ENCODE results near the gene ACTG1. TPM values are rescaled to one million over a fixed set of nuclear protein-coding genes. Genes with fewer than 3 reads are reported as not detected.

The ACTG1 gene
- total RNA-seq, 1 experiment from 2014 or later: 1,461 TPM

DNA sequence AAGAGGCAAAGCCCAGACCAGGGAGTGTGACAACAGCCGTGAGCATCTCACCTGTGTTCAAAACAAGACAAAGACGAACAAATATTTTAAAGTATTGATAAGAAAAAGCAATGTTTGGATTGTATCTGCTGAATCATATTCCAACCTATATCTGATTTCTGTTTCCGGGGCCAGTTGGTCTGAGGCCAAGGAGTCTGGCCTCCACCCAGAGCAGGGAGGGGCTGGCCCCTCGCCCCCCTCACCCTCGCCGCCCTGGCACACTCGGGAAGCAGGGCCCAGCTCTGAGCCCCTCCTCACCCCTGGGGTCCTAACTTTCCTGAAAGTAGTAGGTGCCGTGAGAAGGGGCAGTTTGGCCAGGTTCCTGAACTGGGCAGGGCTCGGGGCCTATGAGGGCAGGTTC is 48.0 kb downstream of the ACTG1 start:
- TF ChIP-seq, protein P1, sequence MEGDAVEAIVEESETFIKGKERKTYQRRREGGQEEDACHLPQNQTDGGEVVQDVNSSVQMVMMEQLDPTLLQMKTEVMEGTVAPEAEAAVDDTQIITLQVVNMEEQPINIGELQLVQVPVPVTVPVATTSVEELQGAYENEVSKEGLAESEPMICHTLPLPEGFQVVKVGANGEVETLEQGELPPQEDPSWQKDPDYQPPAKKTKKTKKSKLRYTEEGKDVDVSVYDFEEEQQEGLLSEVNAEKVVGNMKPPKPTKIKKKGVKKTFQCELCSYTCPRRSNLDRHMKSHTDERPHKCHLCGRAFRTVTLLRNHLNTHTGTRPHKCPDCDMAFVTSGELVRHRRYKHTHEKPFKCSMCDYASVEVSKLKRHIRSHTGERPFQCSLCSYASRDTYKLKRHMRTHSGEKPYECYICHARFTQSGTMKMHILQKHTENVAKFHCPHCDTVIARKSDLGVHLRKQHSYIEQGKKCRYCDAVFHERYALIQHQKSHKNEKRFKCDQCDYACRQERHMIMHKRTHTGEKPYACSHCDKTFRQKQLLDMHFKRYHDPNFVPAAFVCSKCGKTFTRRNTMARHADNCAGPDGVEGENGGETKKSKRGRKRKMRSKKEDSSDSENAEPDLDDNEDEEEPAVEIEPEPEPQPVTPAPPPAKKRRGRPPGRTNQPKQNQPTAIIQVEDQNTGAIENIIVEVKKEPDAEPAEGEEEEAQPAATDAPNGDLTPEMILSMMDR (IDR thresholded peaks at IDR 0.05; ENCODE audit: unreplicated experiment): no peak
- DNase-seq (ENCODE audit: unreplicated experiment): no peak
- Mint-ChIP-seq H3K4me1 (ENCODE audit: insufficient read depth, unreplicated experiment) (no peaks in the 10 kb centered on the region), H3K4me3 (ENCODE audit: unreplicated experiment) (no peak overlapping the region), H3K27ac (ENCODE audit: low read depth, unreplicated experiment) (no peak overlapping the region), H3K27me3 (ENCODE audit: insufficient read depth, unreplicated experiment) (no peaks in the 10 kb centered on the region), H3K9me3 (ENCODE audit: unreplicated experiment) (no peaks in the 10 kb centered on the region), H3K36me3 (ENCODE audit: insufficient read depth, unreplicated experiment) (peaks cover 13% of the 10 kb centered on the region)
- intact Hi-C loops (cut with micrococcal nuclease): no loop called here
- ChIA-PET CTCF (no interaction called here), POLR2A (no interaction called here)
- no TSS peak for BruUV-seq (replicated peaks)

DNA sequence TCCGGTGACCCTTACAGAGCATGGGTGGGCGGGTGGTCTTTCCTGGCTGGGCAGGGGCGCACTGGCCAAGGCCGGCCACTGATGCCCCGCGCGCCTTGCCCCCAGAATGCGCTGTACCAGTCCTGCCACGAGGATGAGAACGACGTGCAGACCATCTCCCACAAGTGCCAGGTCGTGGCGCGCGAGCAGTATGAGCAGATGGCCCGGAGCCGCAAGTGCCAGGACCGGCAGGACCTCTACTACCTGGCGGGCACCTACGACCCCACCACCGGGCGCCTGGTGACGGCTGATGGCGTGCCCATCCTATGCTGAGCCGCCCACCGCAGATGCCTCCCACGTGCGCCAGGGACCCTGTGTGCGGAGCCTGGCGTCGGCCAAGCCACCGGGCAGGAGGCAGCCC is 49.1 kb downstream of the ACTG1 start:
- no peaks in the 10 kb centered on the region for H3K4me1 Mint-ChIP-seq (ENCODE audit: insufficient read depth, unreplicated experiment)
- H3K9me3 Mint-ChIP-seq (ENCODE audit: unreplicated experiment): no peaks in the 10 kb centered on the region
- H3K27me3 Mint-ChIP-seq (ENCODE audit: insufficient read depth, unreplicated experiment): no peaks in the 10 kb centered on the region
- ChIA-PET POLR2A (no interaction called here), CTCF (no interaction called here)
- no peak overlapping the region for H3K27ac Mint-ChIP-seq (ENCODE audit: low read depth, unreplicated experiment)
- H3K36me3 Mint-ChIP-seq (ENCODE audit: insufficient read depth, unreplicated experiment): peaks cover 13% of the 10 kb centered on the region
- H3K4me3 Mint-ChIP-seq (ENCODE audit: unreplicated experiment): no peak overlapping the region
- intact Hi-C loops (cut with micrococcal nuclease): no loop called here
- no TSS peak for BruUV-seq (replicated peaks)
- DNase-seq (ENCODE audit: unreplicated experiment): no peak
- TF ChIP-seq, protein P1 (IDR thresholded peaks at IDR 0.05; ENCODE audit: unreplicated experiment): no peak

DNA sequence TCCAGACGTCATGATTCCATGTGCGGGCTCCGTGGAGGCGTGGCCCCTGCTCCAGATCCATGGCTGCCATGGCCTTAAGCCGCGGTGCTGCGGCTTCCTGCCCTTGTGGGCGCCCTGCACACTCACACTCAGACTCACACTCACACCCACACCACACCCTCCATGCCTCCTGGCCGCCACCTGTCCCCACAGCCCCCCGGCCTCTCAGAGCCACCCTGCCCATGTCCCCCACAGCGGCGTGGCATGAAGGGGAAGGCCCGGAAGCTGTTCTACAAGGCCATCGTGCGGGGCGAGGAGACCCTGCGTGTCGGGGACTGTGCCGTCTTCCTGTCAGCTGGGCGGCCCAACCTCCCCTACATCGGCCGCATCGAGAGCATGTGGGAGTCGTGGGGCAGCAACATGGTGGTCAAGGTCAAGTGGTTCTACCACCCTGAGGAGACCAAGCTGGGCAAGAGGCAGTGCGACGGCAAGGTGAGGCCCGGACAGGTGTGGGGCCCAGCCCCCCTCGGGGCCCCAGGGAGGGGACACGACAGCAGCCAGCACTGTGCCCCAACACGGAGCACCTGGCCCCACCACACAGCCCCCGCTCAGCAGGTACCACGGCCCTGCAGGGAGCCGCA is 50.0 kb downstream of the ACTG1 start:
- POLR2A ChIA-PET: no interaction called here
- no peak for DNase-seq (ENCODE audit: unreplicated experiment)
- Mint-ChIP-seq H3K27ac (ENCODE audit: low read depth, unreplicated experiment) (no peak overlapping the region), H3K9me3 (ENCODE audit: unreplicated experiment) (no peaks in the 10 kb centered on the region), H3K4me1 (ENCODE audit: insufficient read depth, unreplicated experiment) (no peaks in the 10 kb centered on the region), H3K27me3 (ENCODE audit: insufficient read depth, unreplicated experiment) (no peaks in the 10 kb centered on the region), H3K4me3 (ENCODE audit: unreplicated experiment) (no peak overlapping the region), H3K36me3 (ENCODE audit: insufficient read depth, unreplicated experiment) (peaks cover 13% of the 10 kb centered on the region)
- intact Hi-C loops (cut with micrococcal nuclease): no loop called here
- CTCF ChIA-PET: no interaction called here
- no TSS peak for BruUV-seq (replicated peaks)
- TF ChIP-seq, protein P1 (IDR thresholded peaks at IDR 0.05; ENCODE audit: unreplicated experiment): no peak

DNA sequence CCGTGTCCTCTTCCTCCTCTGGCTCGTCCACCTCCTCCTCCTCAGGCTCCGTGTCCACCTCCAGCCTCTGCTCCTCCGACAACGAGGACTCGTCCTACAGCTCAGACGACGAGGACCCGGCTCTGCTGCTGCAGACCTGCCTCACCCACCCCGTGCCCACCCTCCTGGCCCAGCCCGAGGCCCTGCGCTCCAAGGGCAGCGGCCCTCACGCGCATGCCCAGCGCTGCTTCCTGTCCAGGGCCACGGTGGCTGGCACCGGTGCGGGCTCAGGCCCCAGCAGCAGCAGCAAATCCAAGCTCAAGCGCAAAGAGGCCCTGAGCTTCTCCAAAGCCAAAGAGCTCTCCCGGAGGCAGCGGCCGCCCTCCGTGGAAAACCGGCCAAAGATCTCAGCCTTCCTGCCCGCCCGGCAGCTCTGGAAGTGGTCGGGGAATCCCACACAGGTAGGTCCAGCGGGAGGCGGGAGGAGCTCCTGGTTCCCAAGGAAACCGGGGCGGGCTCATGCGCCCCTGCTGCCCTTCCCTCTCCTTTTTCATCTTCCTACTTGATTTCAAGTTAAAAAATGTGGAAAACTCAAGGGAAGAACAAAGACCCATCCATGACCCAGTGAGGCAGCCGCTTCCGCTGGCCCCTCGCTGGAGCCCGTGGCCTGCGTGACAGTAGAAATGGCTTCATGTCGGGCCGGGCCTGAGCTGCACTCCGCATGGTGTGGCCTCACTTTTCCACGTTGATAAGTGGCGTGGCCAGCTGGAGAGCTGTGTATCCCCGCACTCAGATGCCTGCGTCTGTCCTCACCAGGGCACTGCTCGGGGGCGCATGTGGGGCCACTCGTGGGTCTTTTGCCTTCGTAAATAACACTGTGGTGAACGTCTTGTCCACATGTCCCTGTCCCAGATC is 50.7 kb downstream of the ACTG1 start:
- no peak overlapping the region for H3K27ac Mint-ChIP-seq (ENCODE audit: low read depth, unreplicated experiment)
- peaks cover 13% of the 10 kb centered on the region for H3K36me3 Mint-ChIP-seq (ENCODE audit: insufficient read depth, unreplicated experiment)
- TF ChIP-seq, protein P1 (IDR thresholded peaks at IDR 0.05; ENCODE audit: unreplicated experiment): no peak
- CTCF ChIA-PET: no interaction called here
- intact Hi-C loops (cut with micrococcal nuclease): no loop called here
- POLR2A ChIA-PET: no interaction called here
- no peaks in the 10 kb centered on the region for H3K4me1 Mint-ChIP-seq (ENCODE audit: insufficient read depth, unreplicated experiment)
- H3K27me3 Mint-ChIP-seq (ENCODE audit: insufficient read depth, unreplicated experiment): no peaks in the 10 kb centered on the region
- no peaks in the 10 kb centered on the region for H3K9me3 Mint-ChIP-seq (ENCODE audit: unreplicated experiment)
- BruUV-seq (replicated peaks): no TSS peak
- H3K4me3 Mint-ChIP-seq (ENCODE audit: unreplicated experiment): no peak overlapping the region
- no peak for DNase-seq (ENCODE audit: unreplicated experiment)
